Liver (tissue), 9 donors: ENCODE measurements around the gene CAV1. TPM values are rescaled to one million over a fixed set of nuclear protein-coding genes. Genes with fewer than 3 reads are reported as not detected.

ENCODE experiments used
- DNase-seq: peaks from one replicate; pipeline ENCODE4 v3.0.0-alpha.2; 2017; ENCODE audit warnings: low spot score
- H3K27ac ChIP-seq, 2 donors: one replicate each; pipeline ENCODE4 v1.7.0; 2013; ENCODE audit warnings: inconsistent platforms in 2 of 2, low read length in 2 of 2, control low read depth in 1 of 2, low read depth in 1 of 2, mild to moderate bottlenecking in 1 of 2
- H3K27me3 ChIP-seq, 4 donors: one replicate each; pipeline versions ENCODE4 v1.6.1 to v1.7.0; 2013; ENCODE audit warnings: low read length in 3 of 4, inconsistent platforms in 1 of 4, mild to moderate bottlenecking in 1 of 4, moderate library complexity in 1 of 4; ENCODE audit not compliant: control insufficient read depth in 4 of 4, insufficient read depth in 4 of 4
- H3K36me3 ChIP-seq, 4 donors: one replicate each; pipeline versions ENCODE4 v1.6.1 to v1.7.0; 2013; ENCODE audit warnings: low read length in 3 of 4, mild to moderate bottlenecking in 3 of 4, low read depth in 1 of 4, moderate library complexity in 1 of 4; ENCODE audit not compliant: control insufficient read depth in 4 of 4, insufficient read depth in 3 of 4
- H3K4me1 ChIP-seq, 4 donors: one replicate each; pipeline versions ENCODE4 v1.6.1 to v1.7.0; 2013; ENCODE audit warnings: low read length in 3 of 4, mild to moderate bottlenecking in 3 of 4, moderate library complexity in 1 of 4; ENCODE audit not compliant: control insufficient read depth in 4 of 4, insufficient read depth in 4 of 4
- H3K4me3 ChIP-seq, 3 donors: one replicate each; pipeline versions ENCODE4 v1.6.1 to v1.7.0; 2013; ENCODE audit warnings: low read length in 3 of 3, control low read depth in 1 of 3, low read depth in 1 of 3, mild to moderate bottlenecking in 1 of 3
- H3K9ac ChIP-seq, 2 donors: one replicate each; pipeline ENCODE4 v1.7.0; 2013; ENCODE audit warnings: low read length in 2 of 2, mild to moderate bottlenecking in 2 of 2, moderate library complexity in 2 of 2, control low read depth in 1 of 2, low read depth in 1 of 2
- H3K9me3 ChIP-seq, 4 donors: one replicate each; pipeline versions ENCODE4 v1.6.1 to v1.7.0; 2013; ENCODE audit warnings: low read length in 3 of 4; ENCODE audit not compliant: control insufficient read depth in 4 of 4
- EGR1 ChIP-seq, 2 donors: IDR thresholded peaks; 2 replicates each; pipeline ENCODE4 v1.6.1; 2016 to 2018; ENCODE audit warnings: antibody characterized with exemption in 2 of 2, low read depth in 2 of 2
- FOXA1 ChIP-seq: IDR thresholded peaks from 2 replicates; pipeline ENCODE4 v1.6.1; 2016; ENCODE audit warnings: antibody characterized with exemption
- FOXA2 ChIP-seq: IDR thresholded peaks from 2 replicates; pipeline ENCODE4 v1.6.1; 2016; ENCODE audit warnings: antibody characterized with exemption
- GABPA ChIP-seq, 2 donors: IDR thresholded peaks in 1 of 2; conservative IDR thresholded peaks in 1 of 2; 2 replicates each; pipeline ENCODE4 v1.6.1; 2016; ENCODE audit warnings: antibody characterized with exemption in 2 of 2, mild to moderate bottlenecking in 1 of 2, moderate library complexity in 1 of 2
- HNF4A ChIP-seq, 2 donors: conservative IDR thresholded peaks; 2 replicates each; pipeline ENCODE4 v1.6.1; 2016; ENCODE audit warnings: antibody characterized with exemption in 2 of 2, mild to moderate bottlenecking in 2 of 2
- HNF4G ChIP-seq: IDR thresholded peaks from 2 replicates; pipeline ENCODE4 v1.6.1; 2016; ENCODE audit warnings: antibody characterized with exemption
- JUND ChIP-seq, 2 donors: IDR thresholded peaks; 2 replicates each; pipeline ENCODE4 v1.6.1; 2016; ENCODE audit warnings: antibody characterized with exemption in 2 of 2
- NR2F2 ChIP-seq: IDR thresholded peaks from 2 replicates; pipeline ENCODE4 v1.6.1; 2016; ENCODE audit warnings: antibody characterized with exemption
- RAD21 ChIP-seq, 2 donors: IDR thresholded peaks; 2 replicates each; pipeline ENCODE4 v1.6.1; 2016; ENCODE audit warnings: antibody characterized with exemption in 2 of 2, mild to moderate bottlenecking in 2 of 2
- RXRA ChIP-seq, 2 donors: IDR thresholded peaks; 2 replicates each; pipeline ENCODE4 v1.6.1; 2017 to 2018; ENCODE audit warnings: antibody characterized with exemption in 2 of 2, mild to moderate bottlenecking in 1 of 2
- SP1 ChIP-seq: IDR thresholded peaks from 2 replicates; pipeline ENCODE4 v1.6.1; 2018; ENCODE audit warnings: antibody characterized with exemption, mild to moderate bottlenecking
- TAF1 ChIP-seq: conservative IDR thresholded peaks from 2 replicates; pipeline ENCODE4 v1.6.1; 2016; ENCODE audit warnings: antibody characterized with exemption, mild to moderate bottlenecking
- WGBS: extraction: QIAGEN DNeasy Blood & Tissue Kit; methylation state at CpG from one replicate; pipeline ENCODE4 v1.1.7; 2013; 5-methylcytosine and 5-hydroxymethylcytosine counted together
- polyA plus RNA-seq, 2 donors: library from polyadenylated mRNA; stranded (reverse) in 1 of 2; unstranded in 1 of 2; fragments of 200-250 nt in 1 of 2; fragments of >200 nt in 1 of 2; fragmentation: Nextera tagmentation in 1 of 2; extraction: Ambion mirVana in 1 of 2; gene quantifications; one replicate each; pipeline versions ENCODE4 v1.2.1 to v1.2.3, GENCODE V29; 2013 to 2015
- total RNA-seq, 2 donors: library from RNA; depleted of rRNA; stranded (reverse); fragments of >200 nt; gene quantifications; one replicate each; pipeline ENCODE4 v1.2.3, GENCODE V29; 2014
- TF ChIP-seq, protein P1 (sequence below): IDR thresholded peaks from 2 replicates; pipeline ENCODE4 v1.6.1; 2016; ENCODE audit warnings: antibody characterized with exemption
- TF ChIP-seq, protein P2 (sequence below): fragments of 150-350 bp; IDR thresholded peaks from 2 replicates; pipeline ENCODE4 v1.5.1; 2017; ENCODE audit warnings: improper control_type of control experiment, low read depth, low read length; ENCODE audit not compliant: missing input control
- TF ChIP-seq, protein P3 (sequence below): IDR thresholded peaks from 2 replicates; pipeline ENCODE4 v1.6.1; 2016; ENCODE audit warnings: antibody characterized with exemption
- TF ChIP-seq, protein P4 (sequence below): IDR thresholded peaks from 2 replicates; pipeline ENCODE4 v1.6.1; 2016; ENCODE audit warnings: antibody characterized with exemption
- TF ChIP-seq, protein P5 (sequence below): IDR thresholded peaks from 2 replicates; pipeline ENCODE4 v1.6.1; 2016; ENCODE audit warnings: antibody characterized with exemption, mild to moderate bottlenecking
- donor health status: healthy.
- donor health status: healthy.
- donor health status: healthy.
- donor health status: healthy.
- donor health status: healthy.

CAV1 gene
- total and polyA plus RNA-seq, 4 donors, result 9.9 to 13.4 (median 11.6) TPM

DNA sequence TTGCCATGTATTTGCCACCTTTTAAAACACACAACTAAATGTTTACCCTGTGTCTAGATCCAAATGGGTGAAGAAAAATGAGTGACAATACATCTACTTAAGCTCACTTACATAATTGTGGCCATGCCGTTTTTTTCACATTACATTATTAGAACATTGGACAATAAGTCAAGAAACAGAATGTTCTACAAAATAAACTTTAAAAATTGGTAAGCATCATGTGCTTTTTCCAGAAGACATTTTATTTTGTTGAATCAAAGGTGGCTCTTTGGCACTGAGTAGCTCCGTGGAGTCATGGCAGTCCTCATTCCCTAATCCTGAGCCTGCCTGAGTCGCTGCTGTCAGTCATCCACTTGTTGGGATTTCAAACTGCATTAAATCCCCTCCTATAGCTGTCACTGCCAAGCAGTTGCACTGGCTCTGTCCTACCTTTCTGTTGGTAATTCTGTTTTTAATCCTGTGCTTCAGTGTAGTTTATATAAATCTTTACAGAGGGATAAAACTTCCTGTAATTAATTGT lies 32.3 kb downstream of the CAV1 start:
- Histone ChIP-seq H3K4me3 (no peak overlapping the region), H3K36me3 (no peaks in the 10 kb centered on the region), H3K9me3 (no peaks in the 10 kb centered on the region), H3K9ac (no peak overlapping the region), H3K27me3 (no peaks in the 10 kb centered on the region), H3K4me1 (no peaks in the 10 kb centered on the region), H3K27ac (no peak overlapping the region)
- DNase-seq, result no peak
- TF ChIP-seq HNF4G (no peak), TAF1 (no peak), FOXA1 (no peak), NR2F2 (no peak), EGR1 (IDR thresholded peaks at IDR 0.05; ENCODE audit: low read depth in 2 of 2) (no peak), RAD21 (IDR thresholded peaks at IDR 0.05) (no peak), SP1 (no peak), FOXA2 (no peak), JUND (IDR thresholded peaks at IDR 0.05) (no peak), RXRA (IDR thresholded peaks at IDR 0.05) (no peak), HNF4A (conservative IDR thresholded peaks at IDR 0.05) (no peak), GABPA (IDR thresholded peaks at IDR 0.05 in 1 of 2, conservative IDR thresholded peaks at IDR 0.05 in 1 of 2) (no peak)
- TF ChIP-seq, protein P1, sequence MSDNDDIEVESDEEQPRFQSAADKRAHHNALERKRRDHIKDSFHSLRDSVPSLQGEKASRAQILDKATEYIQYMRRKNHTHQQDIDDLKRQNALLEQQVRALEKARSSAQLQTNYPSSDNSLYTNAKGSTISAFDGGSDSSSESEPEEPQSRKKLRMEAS, result no peak
- TF ChIP-seq, protein P2, sequence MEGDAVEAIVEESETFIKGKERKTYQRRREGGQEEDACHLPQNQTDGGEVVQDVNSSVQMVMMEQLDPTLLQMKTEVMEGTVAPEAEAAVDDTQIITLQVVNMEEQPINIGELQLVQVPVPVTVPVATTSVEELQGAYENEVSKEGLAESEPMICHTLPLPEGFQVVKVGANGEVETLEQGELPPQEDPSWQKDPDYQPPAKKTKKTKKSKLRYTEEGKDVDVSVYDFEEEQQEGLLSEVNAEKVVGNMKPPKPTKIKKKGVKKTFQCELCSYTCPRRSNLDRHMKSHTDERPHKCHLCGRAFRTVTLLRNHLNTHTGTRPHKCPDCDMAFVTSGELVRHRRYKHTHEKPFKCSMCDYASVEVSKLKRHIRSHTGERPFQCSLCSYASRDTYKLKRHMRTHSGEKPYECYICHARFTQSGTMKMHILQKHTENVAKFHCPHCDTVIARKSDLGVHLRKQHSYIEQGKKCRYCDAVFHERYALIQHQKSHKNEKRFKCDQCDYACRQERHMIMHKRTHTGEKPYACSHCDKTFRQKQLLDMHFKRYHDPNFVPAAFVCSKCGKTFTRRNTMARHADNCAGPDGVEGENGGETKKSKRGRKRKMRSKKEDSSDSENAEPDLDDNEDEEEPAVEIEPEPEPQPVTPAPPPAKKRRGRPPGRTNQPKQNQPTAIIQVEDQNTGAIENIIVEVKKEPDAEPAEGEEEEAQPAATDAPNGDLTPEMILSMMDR, result no peak
- TF ChIP-seq, protein P3, sequence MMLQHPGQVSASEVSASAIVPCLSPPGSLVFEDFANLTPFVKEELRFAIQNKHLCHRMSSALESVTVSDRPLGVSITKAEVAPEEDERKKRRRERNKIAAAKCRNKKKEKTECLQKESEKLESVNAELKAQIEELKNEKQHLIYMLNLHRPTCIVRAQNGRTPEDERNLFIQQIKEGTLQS, result no peak
- TF ChIP-seq, protein P4, sequence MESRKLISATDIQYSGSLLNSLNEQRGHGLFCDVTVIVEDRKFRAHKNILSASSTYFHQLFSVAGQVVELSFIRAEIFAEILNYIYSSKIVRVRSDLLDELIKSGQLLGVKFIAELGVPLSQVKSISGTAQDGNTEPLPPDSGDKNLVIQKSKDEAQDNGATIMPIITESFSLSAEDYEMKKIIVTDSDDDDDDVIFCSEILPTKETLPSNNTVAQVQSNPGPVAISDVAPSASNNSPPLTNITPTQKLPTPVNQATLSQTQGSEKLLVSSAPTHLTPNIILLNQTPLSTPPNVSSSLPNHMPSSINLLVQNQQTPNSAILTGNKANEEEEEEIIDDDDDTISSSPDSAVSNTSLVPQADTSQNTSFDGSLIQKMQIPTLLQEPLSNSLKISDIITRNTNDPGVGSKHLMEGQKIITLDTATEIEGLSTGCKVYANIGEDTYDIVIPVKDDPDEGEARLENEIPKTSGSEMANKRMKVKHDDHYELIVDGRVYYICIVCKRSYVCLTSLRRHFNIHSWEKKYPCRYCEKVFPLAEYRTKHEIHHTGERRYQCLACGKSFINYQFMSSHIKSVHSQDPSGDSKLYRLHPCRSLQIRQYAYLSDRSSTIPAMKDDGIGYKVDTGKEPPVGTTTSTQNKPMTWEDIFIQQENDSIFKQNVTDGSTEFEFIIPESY, result no peak
- TF ChIP-seq, protein P5, sequence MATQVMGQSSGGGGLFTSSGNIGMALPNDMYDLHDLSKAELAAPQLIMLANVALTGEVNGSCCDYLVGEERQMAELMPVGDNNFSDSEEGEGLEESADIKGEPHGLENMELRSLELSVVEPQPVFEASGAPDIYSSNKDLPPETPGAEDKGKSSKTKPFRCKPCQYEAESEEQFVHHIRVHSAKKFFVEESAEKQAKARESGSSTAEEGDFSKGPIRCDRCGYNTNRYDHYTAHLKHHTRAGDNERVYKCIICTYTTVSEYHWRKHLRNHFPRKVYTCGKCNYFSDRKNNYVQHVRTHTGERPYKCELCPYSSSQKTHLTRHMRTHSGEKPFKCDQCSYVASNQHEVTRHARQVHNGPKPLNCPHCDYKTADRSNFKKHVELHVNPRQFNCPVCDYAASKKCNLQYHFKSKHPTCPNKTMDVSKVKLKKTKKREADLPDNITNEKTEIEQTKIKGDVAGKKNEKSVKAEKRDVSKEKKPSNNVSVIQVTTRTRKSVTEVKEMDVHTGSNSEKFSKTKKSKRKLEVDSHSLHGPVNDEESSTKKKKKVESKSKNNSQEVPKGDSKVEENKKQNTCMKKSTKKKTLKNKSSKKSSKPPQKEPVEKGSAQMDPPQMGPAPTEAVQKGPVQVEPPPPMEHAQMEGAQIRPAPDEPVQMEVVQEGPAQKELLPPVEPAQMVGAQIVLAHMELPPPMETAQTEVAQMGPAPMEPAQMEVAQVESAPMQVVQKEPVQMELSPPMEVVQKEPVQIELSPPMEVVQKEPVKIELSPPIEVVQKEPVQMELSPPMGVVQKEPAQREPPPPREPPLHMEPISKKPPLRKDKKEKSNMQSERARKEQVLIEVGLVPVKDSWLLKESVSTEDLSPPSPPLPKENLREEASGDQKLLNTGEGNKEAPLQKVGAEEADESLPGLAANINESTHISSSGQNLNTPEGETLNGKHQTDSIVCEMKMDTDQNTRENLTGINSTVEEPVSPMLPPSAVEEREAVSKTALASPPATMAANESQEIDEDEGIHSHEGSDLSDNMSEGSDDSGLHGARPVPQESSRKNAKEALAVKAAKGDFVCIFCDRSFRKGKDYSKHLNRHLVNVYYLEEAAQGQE, result no peak
- 79% methylated on average over 3 of the region's 3 CpGs for WGBS
